H9 (cell line): Measurements from ENCODE around the gene AATF. TPM values are rescaled to one million over a fixed set of nuclear protein-coding genes. Genes with fewer than 3 reads are reported as not detected.
A peak's percentile ranks its signal among the peaks of the same experiment; 100 is the strongest.

Experiments used
- DNase-seq: peaks from one replicate; pipeline ENCODE4 v3.0.0-alpha.2; 2017
- H2AFZ ChIP-seq: one replicate; pipeline ENCODE4 v1.6.1; 2013; ENCODE audit warnings: mild to moderate bottlenecking, low read length, control low read depth, moderate library complexity
- H2AK5ac ChIP-seq: 2 replicates; pipeline ENCODE4 v1.6.1; 2013; ENCODE audit warnings: low read length, control low read depth, mixed read lengths; ENCODE audit not compliant: insufficient read length
- H2BK120ac ChIP-seq: one replicate; pipeline ENCODE4 v1.6.1; 2013; ENCODE audit warnings: low read depth, mild to moderate bottlenecking, low read length, control low read depth, inconsistent platforms; ENCODE audit not compliant: poor library complexity, severe bottlenecking
- H2BK12ac ChIP-seq: 2 replicates; pipeline ENCODE4 v1.6.1; 2013; ENCODE audit warnings: low read length, control low read depth, mixed read lengths, low read depth; ENCODE audit not compliant: insufficient read length
- H2BK15ac ChIP-seq: 2 replicates; pipeline ENCODE4 v1.6.1; 2013; ENCODE audit warnings: low read depth, low read length, control low read depth
- H2BK20ac ChIP-seq: one replicate; pipeline ENCODE4 v1.6.1; 2013; ENCODE audit warnings: low read depth, mild to moderate bottlenecking, low read length, control low read depth, inconsistent platforms; ENCODE audit not compliant: poor library complexity, severe bottlenecking
- H2BK5ac ChIP-seq: 2 replicates; pipeline ENCODE4 v1.6.1; 2013; ENCODE audit warnings: low read length, control low read depth, mixed read lengths; ENCODE audit not compliant: insufficient read length
- H3K14ac ChIP-seq: 2 replicates; pipeline ENCODE4 v1.6.1; 2013; ENCODE audit warnings: low read length, control low read depth; ENCODE audit not compliant: insufficient read depth
- H3K18ac ChIP-seq: 2 replicates; pipeline ENCODE4 v1.6.1; 2013; ENCODE audit warnings: low read depth, mild to moderate bottlenecking, mixed read lengths, low read length, control low read depth; ENCODE audit not compliant: insufficient read length
- H3K23ac ChIP-seq: 2 replicates; pipeline ENCODE4 v1.6.1; 2013; ENCODE audit warnings: low read length, control low read depth, mixed read lengths, low read depth; ENCODE audit not compliant: insufficient read length
- H3K23me2 ChIP-seq: 2 replicates; pipeline ENCODE4 v1.6.1; 2013; ENCODE audit warnings: low read depth, mild to moderate bottlenecking, mixed read lengths, low read length, control low read depth; ENCODE audit not compliant: insufficient read length, poor library complexity, severe bottlenecking
- H3K27ac ChIP-seq: 2 replicates; pipeline ENCODE4 v1.5.1; 2013; ENCODE audit warnings: low read length, control low read depth, mixed read lengths, low read depth; ENCODE audit not compliant: insufficient read length
- H3K27me3 ChIP-seq: 2 replicates; pipeline ENCODE4 v1.6.1; 2013; ENCODE audit warnings: low read length, control low read depth, inconsistent platforms; ENCODE audit not compliant: insufficient read depth
- H3K4ac ChIP-seq: 2 replicates; pipeline ENCODE4 v1.6.1; 2013; ENCODE audit warnings: low read depth, mild to moderate bottlenecking, control low read depth, inconsistent platforms, low read length, moderate library complexity
- H3K4me1 ChIP-seq: 2 replicates; pipeline ENCODE4 v1.6.1; 2013; ENCODE audit warnings: low read length, control low read depth, inconsistent platforms; ENCODE audit not compliant: insufficient read depth
- H3K4me2 ChIP-seq: 2 replicates; pipeline ENCODE4 v1.6.1; 2013; ENCODE audit warnings: low read length, control low read depth, mixed read lengths; ENCODE audit not compliant: insufficient read length, insufficient read depth
- H3K56ac ChIP-seq: 2 replicates; pipeline ENCODE4 v1.6.1; 2013; ENCODE audit warnings: low read depth, mild to moderate bottlenecking, mixed read lengths, low read length, control low read depth; ENCODE audit not compliant: insufficient read length
- H3K79me1 ChIP-seq: 2 replicates; pipeline ENCODE4 v1.6.1; 2013; ENCODE audit warnings: low read depth, mild to moderate bottlenecking, moderate library complexity, low read length, control low read depth, inconsistent platforms; ENCODE audit not compliant: insufficient read depth, poor library complexity, severe bottlenecking
- H3K79me2 ChIP-seq: 2 replicates; pipeline ENCODE4 v1.6.1; 2013; ENCODE audit warnings: low read length, control low read depth, inconsistent platforms; ENCODE audit not compliant: insufficient read depth
- H3K9ac ChIP-seq: 2 replicates; pipeline ENCODE4 v1.6.1; 2013; ENCODE audit warnings: low read length, control low read depth, mixed read lengths; ENCODE audit not compliant: insufficient read length; ENCODE audit errors: extremely low read depth
- H3K9me3 ChIP-seq: one replicate; pipeline ENCODE4 v1.6.1; 2013; ENCODE audit warnings: low read depth, low read length, inconsistent platforms; ENCODE audit not compliant: control insufficient read depth
- H3T11ph ChIP-seq: one replicate; pipeline ENCODE4 v1.6.1; 2013; ENCODE audit warnings: mild to moderate bottlenecking, low read length, control low read depth, inconsistent platforms
- H4K20me1 ChIP-seq: one replicate; pipeline ENCODE4 v1.6.1; 2013; ENCODE audit not compliant: control insufficient read depth, insufficient read length, insufficient read depth
- H4K5ac ChIP-seq: 2 replicates; pipeline ENCODE4 v1.6.1; 2013; ENCODE audit warnings: low read depth, mild to moderate bottlenecking, mixed read lengths, low read length, control low read depth; ENCODE audit not compliant: insufficient read length
- H4K8ac ChIP-seq: replicated peaks from 2 replicates; pipeline ENCODE4 v1.6.1; 2013; ENCODE audit warnings: low read length, control low read depth, mixed read lengths, low read depth; ENCODE audit not compliant: insufficient read length
- H4K91ac ChIP-seq: 2 replicates; pipeline ENCODE4 v1.6.1; 2013; ENCODE audit warnings: low read depth, mild to moderate bottlenecking, moderate library complexity, mixed read lengths, low read length, control low read depth; ENCODE audit not compliant: insufficient read length
- H3K27ac Mint-ChIP-seq, 3 experiments: 2 replicates in 2 of 3; 3 replicates in 1 of 3; pipeline ENCODE4 v1.8.0; 2020 to 2021; ENCODE audit warnings: mixed read lengths in 3 of 3, mild to moderate bottlenecking in 1 of 3, moderate library complexity in 1 of 3
- H3K27me3 Mint-ChIP-seq: 2 replicates; pipeline ENCODE4 v1.8.0; 2021; ENCODE audit warnings: low read depth, mild to moderate bottlenecking, moderate library complexity, mixed read lengths
- H3K36me3 Mint-ChIP-seq, 3 experiments: 2 replicates in 2 of 3; 3 replicates in 1 of 3; pipeline ENCODE4 v1.8.0; 2020 to 2021; ENCODE audit warnings: low read depth in 3 of 3, mixed read lengths in 3 of 3; ENCODE audit not compliant: insufficient read depth in 1 of 3
- H3K4me1 Mint-ChIP-seq, 2 experiments: 2 replicates each; pipeline ENCODE4 v1.8.0; 2020; ENCODE audit warnings: mixed read lengths in 2 of 2
- H3K4me3 Mint-ChIP-seq, 2 experiments: 2 replicates in 1 of 2; 3 replicates in 1 of 2; pipeline ENCODE4 v1.8.0; 2020 to 2021; ENCODE audit warnings: mild to moderate bottlenecking in 2 of 2, mixed read lengths in 2 of 2, moderate library complexity in 1 of 2
- H3K9me3 Mint-ChIP-seq, 2 experiments: 2 replicates in 1 of 2; 3 replicates in 1 of 2; pipeline ENCODE4 v1.8.0; 2020; ENCODE audit warnings: mild to moderate bottlenecking in 2 of 2, mixed read lengths in 2 of 2, moderate library complexity in 1 of 2
- WGBS: extraction: QIAGEN DNeasy Blood & Tissue Kit; methylation state at CpG from one replicate; pipeline ENCODE4 v1.1.7; 2013; ENCODE audit warnings: missing lambda C conversion rate, low lambda C conversion rate, mixed read lengths; ENCODE audit not compliant: insufficient read length; ENCODE audit errors: extremely low coverage; 5-methylcytosine and 5-hydroxymethylcytosine counted together
- total RNA-seq: library from RNA; stranded (reverse); gene quantifications from 2 replicates; pipeline ENCODE4 v1.2.1, GENCODE V29; 2021
- TF ChIP-seq, protein P1 (sequence below): fragments of 200-600 bp; sonication (generic); conservative IDR thresholded peaks from 3 replicates; pipeline ENCODE4 v1.8.0; 2021; ENCODE audit warnings: antibody characterized with exemption, mild to moderate bottlenecking

Gene AATF
- total RNA-seq, 1 experiment from 2014 or later, result 69.6 TPM

- Histone ChIP-seq H3K79me1 (no peaks in the 10 kb centered on the region), H2BK5ac (no peak overlapping the region), H4K20me1 (no peaks in the 10 kb centered on the region), H3K18ac (no peak overlapping the region), H2BK12ac (no peak overlapping the region), H3K9me3 (no peaks in the 10 kb centered on the region), H3K4me1 (no peaks in the 10 kb centered on the region), H3K9ac (no peak overlapping the region), H4K5ac (no peak overlapping the region), H2AK5ac (no peak overlapping the region), H2AFZ (no peak overlapping the region), H3K23me2 (no peaks in the 10 kb centered on the region), H2BK120ac (no peak overlapping the region), H2BK15ac (no peak overlapping the region), H3K27ac (no peak overlapping the region), H3K4me2 (no peak overlapping the region), H3K56ac (no peak overlapping the region), H3K23ac (no peak overlapping the region), H4K8ac (no peak overlapping the region), H3K27me3 (no peaks in the 10 kb centered on the region), H3K14ac (no peak overlapping the region), H3K4ac (no peak overlapping the region), H3K79me2 (no peaks in the 10 kb centered on the region), H2BK20ac (no peak overlapping the region), H3T11ph (no peak overlapping the region), H4K91ac (no peak overlapping the region)
- H3K9me3 Mint-ChIP-seq, result no peaks in the 10 kb centered on the region
- H3K27me3 Mint-ChIP-seq, result no peaks in the 10 kb centered on the region
- TF ChIP-seq, protein P1, sequence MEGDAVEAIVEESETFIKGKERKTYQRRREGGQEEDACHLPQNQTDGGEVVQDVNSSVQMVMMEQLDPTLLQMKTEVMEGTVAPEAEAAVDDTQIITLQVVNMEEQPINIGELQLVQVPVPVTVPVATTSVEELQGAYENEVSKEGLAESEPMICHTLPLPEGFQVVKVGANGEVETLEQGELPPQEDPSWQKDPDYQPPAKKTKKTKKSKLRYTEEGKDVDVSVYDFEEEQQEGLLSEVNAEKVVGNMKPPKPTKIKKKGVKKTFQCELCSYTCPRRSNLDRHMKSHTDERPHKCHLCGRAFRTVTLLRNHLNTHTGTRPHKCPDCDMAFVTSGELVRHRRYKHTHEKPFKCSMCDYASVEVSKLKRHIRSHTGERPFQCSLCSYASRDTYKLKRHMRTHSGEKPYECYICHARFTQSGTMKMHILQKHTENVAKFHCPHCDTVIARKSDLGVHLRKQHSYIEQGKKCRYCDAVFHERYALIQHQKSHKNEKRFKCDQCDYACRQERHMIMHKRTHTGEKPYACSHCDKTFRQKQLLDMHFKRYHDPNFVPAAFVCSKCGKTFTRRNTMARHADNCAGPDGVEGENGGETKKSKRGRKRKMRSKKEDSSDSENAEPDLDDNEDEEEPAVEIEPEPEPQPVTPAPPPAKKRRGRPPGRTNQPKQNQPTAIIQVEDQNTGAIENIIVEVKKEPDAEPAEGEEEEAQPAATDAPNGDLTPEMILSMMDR, result no peak
- peak overlapping the region in 2 of 3 experiments; percentile 30 to 87; a peak in 4 of 7 replicates for H3K27ac Mint-ChIP-seq
- peaks cover 40 to 73% (median 51%) of the 10 kb centered on the region in 3 experiments; a peak in 6 of 7 replicates for H3K36me3 Mint-ChIP-seq
- DNase-seq, result no peak
- peaks cover 11 to 14% of the 10 kb centered on the region in 2 experiments for H3K4me1 Mint-ChIP-seq
- no CpG with 5 or more reads among the region's 7 CpGs for WGBS
- no peak overlapping the region for H3K4me3 Mint-ChIP-seq
These were observed 141.2 kb downstream of the AATF start for GRCh38 chr17:37089956-37090355.
